ENCODE results near the gene RPL4.

- TF ChIP-seq CTCF (IDR thresholded peaks at IDR 0.05) (no peak), ZFX (IDR thresholded peaks at IDR 0.05; ENCODE audit: borderline replicate concordance) (no peak)
These were observed 1.2 kb upstream of the RPL4 start for GRCh38 chr15:66505818-66506217.

All from 22Rv1 (cell line).